GM19452 (cell line): ENCODE data around the gene TMEM91.
"Not testable (repeated sequence)": the region's sequence is repeated elsewhere in the genome, so short reads cannot be mapped to it uniquely, and the experiment has no call there.

Experiments
- ATAC-seq: cut with Tn5 transposase; IDR thresholded peaks from one replicate; pipeline ENCODE4 v1.9.1; 2021; ENCODE audit not compliant: unreplicated experiment

TMEM91 gene

DNA sequence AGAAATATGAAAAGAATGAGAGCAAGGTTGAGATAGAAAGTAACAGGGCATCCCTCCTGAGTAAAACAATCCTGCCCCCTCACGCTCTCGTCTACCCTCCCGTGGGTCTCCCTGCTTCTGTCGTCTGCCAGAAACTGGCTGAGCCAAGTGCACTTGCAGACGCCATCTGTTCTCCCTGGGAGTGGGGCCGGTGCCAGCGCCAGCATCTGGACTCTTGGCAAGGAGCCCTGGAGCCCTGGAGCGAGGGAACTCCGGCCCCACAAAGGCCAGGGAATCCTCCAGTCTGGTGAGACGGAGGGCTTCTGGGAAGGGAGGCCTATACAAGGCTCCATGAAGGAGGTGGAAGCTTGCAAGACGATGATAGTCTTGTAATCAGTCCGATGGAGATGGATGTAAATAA is 2.3 kb upstream of the TMEM91 start:
- ATAC-seq = no peak

- ATAC-seq = no peak
Observed at GRCh38 chr19:41376998-41377365, 649 bp downstream of the TMEM91 start.

DNA sequence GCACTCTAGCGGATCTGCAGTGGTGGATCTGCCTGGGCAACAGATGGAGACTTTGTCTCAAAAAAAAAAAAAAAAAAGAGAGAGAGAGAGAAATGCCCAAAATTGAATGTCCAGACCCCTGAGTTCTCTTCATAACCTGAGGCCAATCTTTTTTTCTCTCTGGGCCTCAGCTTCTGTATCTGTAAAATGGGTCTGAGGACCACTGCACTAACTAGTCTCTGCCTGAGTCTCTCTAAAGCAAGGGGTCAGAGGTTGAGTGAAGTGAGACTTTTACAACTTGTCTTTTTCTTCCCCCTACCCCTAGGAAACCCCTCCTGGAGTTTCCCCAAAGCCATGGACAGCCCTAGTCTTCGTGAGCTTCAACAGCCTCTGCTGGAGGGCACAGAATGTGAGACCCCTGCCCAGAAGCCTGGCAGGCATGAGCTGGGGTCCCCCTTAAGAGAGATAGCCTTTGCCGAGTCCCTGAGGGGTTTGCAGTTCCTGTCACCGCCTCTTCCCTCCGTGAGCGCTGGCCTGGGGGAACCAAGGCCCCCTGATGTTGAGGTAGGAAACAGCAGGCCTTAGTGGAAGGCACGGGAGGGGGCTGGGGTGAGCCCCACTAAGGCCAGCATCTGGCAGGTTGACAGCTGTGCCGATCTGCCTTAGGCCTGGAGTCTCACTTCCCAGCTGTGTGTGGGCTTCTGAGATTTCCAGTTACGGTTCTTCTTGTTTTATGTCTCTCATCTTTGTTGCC is 1.8 kb downstream of the TMEM91 start:
- peak; percentile 57 for ATAC-seq

DNA sequence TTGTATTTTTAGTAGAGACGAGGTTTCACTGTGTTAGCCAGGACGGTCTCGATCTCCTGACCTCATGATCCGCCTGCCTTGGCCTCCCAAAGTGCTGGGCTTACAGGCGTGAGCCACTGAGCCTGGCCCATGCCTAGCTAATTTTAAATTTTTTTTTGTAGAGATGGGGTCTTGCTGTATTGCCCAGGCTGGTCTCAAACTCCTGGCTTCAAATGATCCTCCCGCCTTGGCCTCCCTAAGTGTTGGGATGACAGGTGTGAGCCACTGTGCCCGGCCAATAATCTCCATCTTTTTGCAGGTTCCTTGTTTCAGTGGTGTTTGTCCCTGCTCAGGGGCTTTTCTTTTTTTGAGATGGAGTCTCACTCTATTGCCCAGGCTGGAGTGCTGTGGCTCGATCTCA is 5.2 kb downstream of the TMEM91 start:
- ATAC-seq = not testable (repeated sequence)

- ATAC-seq = no peak
Observed at GRCh38 chr19:41384351-41384750, 8.0 kb downstream of the TMEM91 start.

DNA sequence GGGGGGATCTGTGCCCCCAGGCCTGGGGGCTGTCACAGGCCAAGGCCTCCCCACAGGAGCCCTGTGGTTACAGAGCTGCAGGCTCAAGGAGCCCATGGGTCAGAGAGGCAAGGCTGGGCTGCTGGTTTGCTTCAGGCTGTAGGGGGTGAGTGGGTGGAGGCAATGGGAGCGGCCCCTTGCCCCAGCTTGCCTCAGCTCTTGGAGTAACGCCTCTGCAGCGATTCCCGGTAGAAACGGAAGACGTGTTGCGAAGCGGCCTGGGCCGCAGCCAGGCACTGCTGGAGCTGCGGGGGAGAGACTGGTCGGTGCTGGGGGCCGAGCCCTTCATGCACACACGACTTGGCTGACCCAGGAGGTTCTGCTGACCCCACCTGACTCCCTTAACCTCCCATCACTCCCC is 10.1 kb downstream of the TMEM91 start:
- ATAC-seq = no peak

DNA sequence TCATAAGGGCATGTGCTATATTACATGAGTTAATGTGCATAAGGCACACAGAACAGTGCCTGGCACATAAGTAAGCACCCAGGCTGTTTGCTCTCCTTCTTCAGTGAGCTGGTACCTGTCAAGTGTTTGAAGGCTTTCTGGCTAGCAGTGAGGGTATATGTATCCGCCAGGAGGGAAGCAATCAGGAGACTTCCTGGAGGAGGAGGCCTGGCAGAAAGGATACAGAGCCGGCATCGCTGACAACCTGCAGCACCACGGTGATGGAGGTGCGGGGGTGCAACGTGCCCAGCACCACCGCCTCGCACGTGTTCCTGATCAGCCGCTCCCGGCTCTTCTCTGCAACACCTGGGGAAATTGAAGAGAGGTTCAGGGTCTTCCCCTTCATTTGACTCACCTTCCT is 15.3 kb downstream of the TMEM91 start:
- ATAC-seq = no peak

DNA sequence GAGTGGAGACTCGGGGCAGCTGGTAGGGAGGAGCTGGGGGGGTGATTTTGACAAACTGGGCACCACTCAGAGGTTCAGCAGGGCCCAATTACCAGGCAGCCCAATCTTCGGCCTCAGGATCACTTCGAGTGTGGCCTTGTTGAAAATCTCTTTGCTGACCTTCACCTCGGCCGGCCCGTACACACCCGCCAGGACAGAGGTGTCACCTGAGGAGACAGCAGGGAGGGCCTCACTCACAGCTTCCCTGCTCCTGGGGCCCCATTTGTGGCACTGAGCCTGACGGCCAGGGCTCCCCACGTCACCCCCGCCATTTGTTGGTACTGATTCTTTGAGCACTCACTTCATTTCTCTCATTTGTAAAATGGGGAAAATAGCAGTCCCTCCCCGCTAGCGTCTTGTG is 16.4 kb downstream of the TMEM91 start:
- no peak for ATAC-seq

DNA sequence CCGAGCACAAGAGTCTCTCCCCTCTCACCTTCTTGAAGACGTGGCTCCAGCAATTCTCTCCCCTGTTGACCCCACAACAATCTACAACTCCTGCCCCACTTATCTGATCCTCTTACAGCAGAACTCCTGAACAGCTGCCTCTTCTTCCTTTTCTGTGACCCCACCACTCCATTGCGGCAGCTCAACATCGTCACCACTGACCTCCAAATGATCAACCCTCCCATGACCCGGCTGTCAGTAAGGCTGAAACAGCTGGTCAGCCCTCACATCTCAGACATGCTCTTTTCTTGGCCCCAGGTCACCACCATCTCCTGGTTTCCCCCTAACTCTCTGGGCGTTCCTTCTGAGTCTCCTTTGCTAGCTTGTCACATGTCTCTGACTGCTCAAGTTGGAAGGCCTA is 19.0 kb downstream of the TMEM91 start:
- no peak for ATAC-seq

GRCh38 chr19:41397086-41398049 is 21.0 kb downstream of the TMEM91 start, which contains the start of the genes BCKDHA and EXOSC5:
TSS of gene BCKDHA (plus strand) at chr19:41397818. CDS start at chr19:41397828, 10 bp downstream.
TSS of gene EXOSC5 (minus strand) at chr19:41397359. CDS start at chr19:41397328, 31 bp downstream.
- ATAC-seq = peak; percentile 91

DNA sequence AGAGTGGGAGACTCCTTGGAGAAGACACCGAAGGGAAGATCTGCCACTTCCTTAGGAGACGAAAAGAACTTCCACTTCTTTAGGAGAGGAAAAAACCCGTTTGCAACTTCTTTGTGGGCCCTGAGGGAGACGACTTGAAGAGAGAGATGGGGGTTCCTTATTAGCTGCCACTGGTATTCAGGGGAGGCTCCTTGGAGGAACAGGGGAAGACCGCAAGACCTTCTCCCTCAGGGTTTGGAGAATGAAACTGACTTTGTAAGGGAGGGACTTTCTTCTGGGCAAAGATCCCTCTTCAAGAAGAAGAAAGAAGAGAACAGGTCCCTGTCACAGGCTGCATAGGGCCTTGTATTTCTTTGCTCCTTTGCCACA is 21.7 kb downstream of the TMEM91 start:
- ATAC-seq = no peak

DNA sequence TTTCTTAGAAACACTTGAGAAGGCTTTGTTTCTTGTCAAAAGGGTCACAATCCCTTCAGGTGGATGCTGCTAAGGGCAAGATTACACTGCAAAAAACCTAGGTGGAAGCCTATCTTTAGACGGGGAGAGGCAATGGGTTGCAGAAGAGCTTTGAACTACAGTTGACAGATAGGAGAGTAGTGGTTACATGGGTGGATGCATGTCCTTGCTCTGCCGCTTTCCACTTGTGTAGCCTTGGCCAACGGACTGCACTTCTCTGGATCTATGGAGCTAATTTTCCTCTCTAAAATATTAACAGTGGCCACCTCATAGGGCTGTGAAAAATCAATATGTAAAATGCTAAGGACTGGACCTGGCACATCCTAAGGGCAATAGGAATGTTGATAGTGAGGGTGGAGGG is 22.3 kb downstream of the TMEM91 start:
- ATAC-seq = no peak

GRCh38 chr19:41399091-41399490 is 22.8 kb downstream of the TMEM91 start:
- no peak for ATAC-seq

DNA sequence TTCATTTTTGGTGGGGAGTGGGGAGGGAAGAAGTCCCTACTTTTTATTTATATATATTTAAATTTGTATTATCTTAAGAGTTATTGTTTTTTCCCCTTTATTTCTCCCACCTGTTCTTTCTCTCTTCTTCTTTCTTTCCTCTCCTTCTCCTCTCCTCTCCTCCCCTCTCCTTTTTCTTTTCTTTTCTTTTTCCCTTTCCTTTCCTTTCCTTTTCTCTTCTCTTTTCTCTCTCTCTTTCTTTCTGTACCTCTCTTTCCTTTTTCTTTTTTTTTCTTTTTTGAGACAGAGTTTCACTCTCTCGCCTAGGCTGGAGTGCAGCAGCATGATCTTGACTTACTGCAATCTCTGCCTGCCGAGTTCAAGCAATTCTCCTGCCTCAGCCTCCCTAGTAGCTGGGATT is 23.2 kb downstream of the TMEM91 start:
- no peak for ATAC-seq

- no peak for ATAC-seq
Observed at GRCh38 chr19:41401483-41401882, 25.1 kb downstream of the TMEM91 start.

- ATAC-seq = no peak
Observed at GRCh38 chr19:41402010-41402409, 25.7 kb downstream of the TMEM91 start.

DNA sequence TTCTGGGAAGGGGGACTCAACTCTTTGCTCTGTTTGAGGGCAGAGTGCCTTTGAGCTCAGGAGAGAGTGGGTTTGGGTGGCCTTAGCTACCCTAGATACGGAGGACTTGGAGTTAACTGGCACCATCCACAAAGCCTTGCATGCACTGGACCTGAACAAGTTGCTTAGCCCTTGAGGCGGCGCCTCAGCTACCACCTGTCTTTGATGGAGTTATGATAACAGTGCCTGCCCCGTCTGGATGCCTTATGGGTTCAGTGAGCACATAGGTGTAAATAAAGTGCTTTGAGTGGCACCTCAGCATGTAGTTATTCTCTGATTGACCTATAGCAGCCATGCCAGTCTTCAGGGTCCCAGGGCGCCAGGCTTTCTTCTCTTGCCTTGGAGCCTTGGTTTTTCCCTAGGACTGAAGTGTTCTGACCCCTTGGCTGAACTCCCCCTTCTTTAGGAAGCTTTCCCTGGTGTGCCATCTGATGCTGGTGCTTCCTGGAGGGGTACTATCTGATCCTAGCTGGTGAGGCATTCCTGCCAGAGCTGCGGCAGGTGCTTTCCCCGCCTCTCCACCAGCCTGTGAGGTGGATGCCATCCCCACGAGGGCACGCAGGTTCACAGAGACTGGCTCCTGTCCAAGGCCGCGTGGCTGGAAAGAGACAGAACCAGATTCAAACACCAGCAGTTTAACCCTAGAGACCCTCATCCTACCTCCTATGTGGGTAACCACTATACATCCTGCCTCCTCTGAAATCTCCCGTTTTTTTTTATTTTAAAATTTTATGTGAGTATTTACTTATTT is 27.0 kb downstream of the TMEM91 start:
- ATAC-seq = no peak

DNA sequence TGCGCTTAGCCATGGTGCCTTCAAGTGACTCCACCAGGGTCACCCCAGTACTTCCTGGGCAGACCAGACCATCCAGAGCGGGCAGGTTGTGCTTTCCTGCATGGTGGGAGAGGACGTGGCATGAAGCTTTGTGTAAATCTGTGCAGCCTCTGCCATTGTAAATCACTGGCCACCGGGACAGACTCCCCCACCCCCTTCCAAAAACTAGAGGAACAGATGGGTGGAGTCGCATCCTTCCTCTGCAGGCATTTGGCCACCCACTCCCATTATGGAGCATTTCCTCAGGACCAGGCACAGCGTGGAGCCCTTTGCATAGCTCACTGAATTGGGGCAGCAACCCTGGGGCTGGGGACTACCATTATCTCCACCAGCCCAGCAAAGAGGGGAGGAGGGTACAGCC is 29.4 kb downstream of the TMEM91 start:
- ATAC-seq = no peak

GRCh38 chr19:41407271-41407670 is 30.9 kb downstream of the TMEM91 start:
- ATAC-seq = no peak

DNA sequence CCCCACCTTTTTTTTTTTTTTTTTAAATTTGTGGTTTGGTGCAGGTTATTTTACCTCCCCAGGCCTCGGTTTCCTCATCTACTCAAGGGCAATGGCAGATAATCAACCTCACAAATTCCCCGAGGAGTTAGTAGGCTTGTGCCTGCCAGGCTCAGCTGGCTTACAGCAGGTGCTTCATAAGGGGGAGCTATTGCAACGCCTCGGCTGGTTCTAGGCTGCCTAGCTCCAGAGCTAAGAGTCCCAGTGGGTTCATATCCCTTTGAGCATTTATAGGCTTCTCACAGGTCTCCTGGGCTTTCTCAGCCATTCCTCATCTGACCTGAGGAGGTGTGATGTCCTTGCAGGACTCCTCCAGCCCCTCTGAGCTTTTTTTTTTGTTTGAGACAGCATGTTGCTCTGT is 31.9 kb downstream of the TMEM91 start:
- no peak for ATAC-seq

DNA sequence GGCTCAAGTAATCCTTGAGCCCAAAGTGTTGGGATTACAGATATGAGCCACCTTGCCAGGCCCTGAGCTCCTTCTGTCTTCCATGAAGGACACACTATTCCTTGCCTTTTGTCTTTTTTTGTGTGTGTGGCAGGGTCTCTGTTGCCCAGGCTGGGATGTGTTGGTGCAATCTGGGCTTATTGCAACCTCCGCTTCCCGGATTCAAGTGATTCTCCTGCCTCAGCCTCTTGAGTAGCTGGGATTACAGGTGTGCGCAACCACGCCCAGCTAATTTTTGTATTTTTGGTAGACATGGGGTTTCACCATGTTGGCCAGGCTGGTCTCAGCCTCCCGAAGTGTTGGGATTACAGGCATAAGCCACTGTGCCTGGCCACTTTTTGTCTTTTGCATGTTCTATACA is 32.5 kb downstream of the TMEM91 start:
- ATAC-seq = not testable (repeated sequence)
